Loucy (cell line): Measurements from ENCODE around the gene CPLX4.

Experiments used
- EZH2phosphoT487 ChIP-seq: fragments of 200-600 bp; IDR thresholded peaks from 2 replicates; pipeline ENCODE4 v1.6.1; 2018; ENCODE audit warnings: antibody characterized with exemption, mild to moderate bottlenecking, moderate library complexity, borderline replicate concordance
- TF ChIP-seq, protein P1 (sequence below): fragments of 200-600 bp; sonication (generic); conservative IDR thresholded peaks from 2 replicates; pipeline ENCODE4 v1.5.1; 2014; ENCODE audit warnings: mild to moderate bottlenecking, antibody characterized with exemption, low read length

DNA sequence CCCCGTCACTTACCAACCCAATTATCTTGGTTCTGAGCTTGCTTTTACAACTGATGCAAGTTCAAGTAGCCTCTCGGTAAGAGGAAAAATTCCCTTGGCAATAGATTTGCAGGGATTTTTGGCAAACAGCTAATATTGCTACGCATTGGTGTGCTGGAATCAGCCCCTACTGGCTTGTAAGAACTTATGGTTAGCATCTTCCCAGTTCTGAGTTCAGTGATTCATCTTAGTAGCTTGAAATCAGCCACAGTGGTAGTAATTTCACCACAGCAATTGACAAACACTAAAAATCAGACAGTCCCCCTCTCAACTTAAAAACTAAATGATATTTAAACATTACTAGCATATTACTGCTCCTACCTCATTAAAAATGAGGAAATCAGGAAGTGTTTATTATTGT lies 39.3 kb downstream of the CPLX4 start:
- TF ChIP-seq, protein P1, sequence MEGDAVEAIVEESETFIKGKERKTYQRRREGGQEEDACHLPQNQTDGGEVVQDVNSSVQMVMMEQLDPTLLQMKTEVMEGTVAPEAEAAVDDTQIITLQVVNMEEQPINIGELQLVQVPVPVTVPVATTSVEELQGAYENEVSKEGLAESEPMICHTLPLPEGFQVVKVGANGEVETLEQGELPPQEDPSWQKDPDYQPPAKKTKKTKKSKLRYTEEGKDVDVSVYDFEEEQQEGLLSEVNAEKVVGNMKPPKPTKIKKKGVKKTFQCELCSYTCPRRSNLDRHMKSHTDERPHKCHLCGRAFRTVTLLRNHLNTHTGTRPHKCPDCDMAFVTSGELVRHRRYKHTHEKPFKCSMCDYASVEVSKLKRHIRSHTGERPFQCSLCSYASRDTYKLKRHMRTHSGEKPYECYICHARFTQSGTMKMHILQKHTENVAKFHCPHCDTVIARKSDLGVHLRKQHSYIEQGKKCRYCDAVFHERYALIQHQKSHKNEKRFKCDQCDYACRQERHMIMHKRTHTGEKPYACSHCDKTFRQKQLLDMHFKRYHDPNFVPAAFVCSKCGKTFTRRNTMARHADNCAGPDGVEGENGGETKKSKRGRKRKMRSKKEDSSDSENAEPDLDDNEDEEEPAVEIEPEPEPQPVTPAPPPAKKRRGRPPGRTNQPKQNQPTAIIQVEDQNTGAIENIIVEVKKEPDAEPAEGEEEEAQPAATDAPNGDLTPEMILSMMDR, result no peak
- no peak for TF ChIP-seq EZH2phosphoT487
